Measurements from ENCODE around the gene INTS1. TPM values are rescaled to one million over a fixed set of nuclear protein-coding genes. Genes with fewer than 3 reads are reported as not detected.

The INTS1 gene
- total and polyA plus RNA-seq, 7 donors: 16.2 to 78.3 (median 22.9) TPM

GRCh38 chr7:1455241-1455939 is 48.8 kb downstream of the INTS1 start:
- H3K27ac ChIP-seq: peak overlapping the region; percentile 46 to 65 (median 64)
- no peak for DNase-seq
- intact Hi-C loops (cut with DNase I): no loop called here
- peak overlapping the region in 1 of 4 donors; percentile 7 for H3K4me3 ChIP-seq
- 14 to 66% methylated on average over 26 of the region's 26 CpGs for WGBS, 2 donors
- no peaks in the 10 kb centered on the region for H3K27me3 ChIP-seq
- peaks cover 0 to 3% (median 0%) of the 10 kb centered on the region in 4 donors for H3K36me3 ChIP-seq
- H3K4me1 ChIP-seq: peaks cover 3 to 79% (median 68%) of the 10 kb centered on the region in 4 donors
- TF ChIP-seq POLR2A (IDR thresholded peaks at IDR 0.05): peak in 1 of 2 donors; percentile 6
- no peak for TF ChIP-seq POLR2AphosphoS5 (IDR thresholded peaks at IDR 0.05)
- no peaks in the 10 kb centered on the region for H3K9me3 ChIP-seq

- 75 to 76% methylated on average over 14 of the region's 14 CpGs for WGBS, 2 donors
- H3K4me1 ChIP-seq: peaks cover 2 to 74% (median 62%) of the 10 kb centered on the region in 4 donors
- no peak for TF ChIP-seq EP300 (IDR thresholded peaks at IDR 0.05)
- TF ChIP-seq POLR2AphosphoS5 (IDR thresholded peaks at IDR 0.05): no peak
- no peak for TF ChIP-seq POLR2A (IDR thresholded peaks at IDR 0.05)
- no peak for TF ChIP-seq CTCF (IDR thresholded peaks at IDR 0.05)
- H3K4me3 ChIP-seq: peak overlapping the region in 3 of 4 donors; percentile 7 to 26 (median 9)
- intact Hi-C loops (cut with DNase I): no loop called here
- no peaks in the 10 kb centered on the region for H3K9me3 ChIP-seq
- H3K27me3 ChIP-seq: no peaks in the 10 kb centered on the region
- peak overlapping the region; percentile 46 to 65 (median 64) for H3K27ac ChIP-seq
- peaks cover 0 to 3% (median 0%) of the 10 kb centered on the region in 4 donors for H3K36me3 ChIP-seq
- no peak for DNase-seq
These were observed 49.6 kb downstream of the INTS1 start for GRCh38 chr7:1454542-1454941.

- Histone ChIP-seq H3K4me3 (no peak overlapping the region), H3K4me1 (peaks cover 0 to 71% (median 59%) of the 10 kb centered on the region in 4 donors), H3K9me3 (no peaks in the 10 kb centered on the region), H3K27me3 (no peaks in the 10 kb centered on the region), H3K27ac (peak overlapping the region in 3 of 4 donors; percentile 2 to 30 (median 7)), H3K36me3 (peaks cover 0 to 3% (median 0%) of the 10 kb centered on the region in 4 donors)
- 79 to 83% methylated on average over 19 of the region's 19 CpGs for WGBS, 2 donors
- DNase-seq: no peak
- intact Hi-C loops (cut with DNase I): no loop called here
- TF ChIP-seq POLR2A (IDR thresholded peaks at IDR 0.05) (no peak), CTCF (IDR thresholded peaks at IDR 0.05) (no peak), POLR2AphosphoS5 (IDR thresholded peaks at IDR 0.05) (no peak), EP300 (IDR thresholded peaks at IDR 0.05) (no peak)
These were observed 52.0 kb downstream of the INTS1 start for GRCh38 chr7:1452205-1452604.

DNA sequence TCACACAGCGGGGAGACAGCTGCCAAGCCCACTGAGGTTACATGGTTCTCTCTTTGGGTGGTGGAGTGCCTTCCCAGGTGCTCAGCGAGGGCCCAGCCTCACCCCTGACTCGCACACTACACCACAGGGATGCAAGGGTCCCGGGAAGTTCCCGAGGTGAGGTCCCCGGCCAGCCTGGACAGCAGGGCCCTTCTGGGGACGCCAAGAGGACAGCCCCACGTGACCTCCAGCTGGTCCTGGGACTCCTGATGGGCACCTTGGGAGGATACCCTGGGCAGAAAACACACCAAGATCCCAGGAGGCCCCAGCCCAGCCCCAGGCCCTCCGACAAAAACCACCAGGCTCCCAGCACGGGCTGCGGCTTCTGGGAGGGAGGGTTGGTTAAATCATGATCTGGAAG is 53.2 kb downstream of the INTS1 start:
- no peak for DNase-seq
- peaks cover 0 to 70% (median 59%) of the 10 kb centered on the region in 4 donors for H3K4me1 ChIP-seq
- peak overlapping the region in 2 of 4 donors; percentile 13 to 30 for H3K27ac ChIP-seq
- no peaks in the 10 kb centered on the region for H3K9me3 ChIP-seq
- no peaks in the 10 kb centered on the region for H3K27me3 ChIP-seq
- TF ChIP-seq CTCF (IDR thresholded peaks at IDR 0.05) (no peak), EP300 (IDR thresholded peaks at IDR 0.05) (no peak), POLR2A (IDR thresholded peaks at IDR 0.05) (no peak), POLR2AphosphoS5 (IDR thresholded peaks at IDR 0.05) (no peak)
- H3K4me3 ChIP-seq: no peak overlapping the region
- intact Hi-C loops (cut with DNase I): no loop called here
- 87 to 93% methylated on average over 11 of the region's 11 CpGs for WGBS, 2 donors
- peaks cover 0 to 3% (median 0%) of the 10 kb centered on the region in 4 donors for H3K36me3 ChIP-seq

DNA sequence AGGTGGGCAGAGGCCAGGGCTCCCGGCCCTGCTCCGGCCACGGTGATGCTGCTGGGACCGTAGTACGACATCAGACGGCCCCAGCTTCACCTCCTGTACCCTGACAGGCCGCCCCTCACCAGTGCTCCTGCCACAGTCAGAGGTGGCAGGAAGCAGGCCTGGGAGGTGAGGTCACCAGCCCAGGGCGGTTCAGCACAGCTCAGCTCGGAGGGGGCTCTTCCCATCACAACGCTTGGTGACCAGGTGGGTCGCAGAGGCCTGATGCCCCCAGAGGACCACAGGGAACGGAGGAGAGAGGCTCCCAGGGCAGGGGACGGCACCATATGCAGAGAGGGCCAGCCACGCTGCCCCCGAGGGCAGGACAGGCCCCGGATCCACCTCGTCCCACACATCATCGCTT is 53.8 kb downstream of the INTS1 start:
- TF ChIP-seq CTCF (IDR thresholded peaks at IDR 0.05): no peak
- Histone ChIP-seq H3K9me3 (no peaks in the 10 kb centered on the region), H3K27me3 (no peaks in the 10 kb centered on the region), H3K36me3 (peaks cover 0 to 3% (median 0%) of the 10 kb centered on the region in 4 donors), H3K4me1 (peaks cover 0 to 69% (median 55%) of the 10 kb centered on the region in 4 donors), H3K27ac (peak overlapping the region; percentile 5 to 30 (median 20)), H3K4me3 (no peak overlapping the region)
- intact Hi-C loops (cut with DNase I): no loop called here
- DNase-seq: no peak
- WGBS, 2 donors: 85% methylated on average over 18 of the region's 18 CpGs

Data from sigmoid colon (tissue), 7 donors.